OCI-LY7 (cell line): ENCODE data around the gene C8A.

Source experiments
- CTCF ChIP-seq: fragments of 200-600 bp; sonication (generic); conservative IDR thresholded peaks from 2 replicates; pipeline ENCODE4 v1.5.1; 2014; ENCODE audit warnings: mild to moderate bottlenecking, antibody characterized with exemption, low read length, moderate library complexity, mixed read lengths
- EZH2phosphoT487 ChIP-seq: fragments of 200-600 bp; sonication (generic); IDR thresholded peaks from 2 replicates; pipeline ENCODE4 v1.6.1; 2018; ENCODE audit warnings: low read depth, borderline replicate concordance, mild to moderate bottlenecking, mixed run types, antibody characterized with exemption, low read length, moderate library complexity, mixed read lengths

- TF ChIP-seq CTCF = no peak
- no peak for TF ChIP-seq EZH2phosphoT487
Measured at GRCh38 chr1:56859287-56859686, 4.7 kb downstream of the C8A start.
